Activated CD4-positive, alpha-beta T cell treated with anti-CD3 and anti-CD28 coated beads for 4 hours (primary cell): ENCODE data around the gene SLC22A23.
"Not testable (repeated sequence)": the region's sequence is repeated elsewhere in the genome, so short reads cannot be mapped to it uniquely, and the experiment has no call there.

Experiments used
- DNase-seq, 2 donors: peaks; one replicate each; pipeline ENCODE4 v3.0.0-alpha.2; 2020

The SLC22A23 gene

GRCh38 chr6:3382326-3383279, 74.2 kb downstream of the SLC22A23 start:
- DNase-seq: no peak

GRCh38 chr6:3381233-3381921, 75.5 kb downstream of the SLC22A23 start:
- no peak for DNase-seq

- no peak for DNase-seq
Observed at GRCh38 chr6:3380344-3381232, 76.3 kb downstream of the SLC22A23 start.

GRCh38 chr6:3379482-3380060, 77.3 kb downstream of the SLC22A23 start:
- DNase-seq: no peak

GRCh38 chr6:3378808-3379207, 78.0 kb downstream of the SLC22A23 start:
- DNase-seq: not testable (repeated sequence)

GRCh38 chr6:3378398-3378782, 78.5 kb downstream of the SLC22A23 start:
- not testable (repeated sequence) for DNase-seq

GRCh38 chr6:3377536-3378397, 79.1 kb downstream of the SLC22A23 start:
- DNase-seq: no peak

- DNase-seq: no peak
Observed at GRCh38 chr6:3376893-3377535, 79.8 kb downstream of the SLC22A23 start.

- no peak for DNase-seq
Observed at GRCh38 chr6:3376064-3376463, 80.8 kb downstream of the SLC22A23 start.

GRCh38 chr6:3373597-3374203, 83.2 kb downstream of the SLC22A23 start:
- DNase-seq: no peak

GRCh38 chr6:3372912-3373554, 83.8 kb downstream of the SLC22A23 start:
- no peak for DNase-seq

GRCh38 chr6:3372184-3372846, 84.5 kb downstream of the SLC22A23 start:
- DNase-seq: no peak

- no peak for DNase-seq
Observed at GRCh38 chr6:3371222-3371949, 85.5 kb downstream of the SLC22A23 start.

- DNase-seq: no peak
Observed at GRCh38 chr6:3370361-3371221, 86.3 kb downstream of the SLC22A23 start.

GRCh38 chr6:3369985-3370360, 86.9 kb downstream of the SLC22A23 start:
- no peak for DNase-seq

- DNase-seq: no peak
Observed at GRCh38 chr6:3368685-3369084, 88.2 kb downstream of the SLC22A23 start.

GRCh38 chr6:3367630-3368029, 89.2 kb downstream of the SLC22A23 start:
- no peak for DNase-seq
